Mesenchymal stem cell (in vitro differentiated cells and primary cell): ENCODE measurements around the gene ZFP91.
"Not testable (repeated sequence)": the region's sequence is repeated elsewhere in the genome, so short reads cannot be mapped to it uniquely, and the experiment has no call there.

Experiments used
- DNase-seq: peaks from one replicate; pipeline ENCODE4 v3.0.0-alpha.2; 2013
- H2AFZ ChIP-seq: one replicate; pipeline ENCODE4 v1.6.1; 2013; ENCODE audit warnings: low read depth, mild to moderate bottlenecking, control low read depth, inconsistent platforms, low read length, moderate library complexity
- H2AK5ac ChIP-seq: 2 replicates; pipeline ENCODE4 v1.6.1; 2013; ENCODE audit warnings: low read length, moderate library complexity, mild to moderate bottlenecking, inconsistent platforms; ENCODE audit not compliant: severe bottlenecking
- H2BK120ac ChIP-seq: one replicate; pipeline ENCODE4 v1.6.1; 2013; ENCODE audit warnings: low read depth, mild to moderate bottlenecking, inconsistent platforms, low read length, moderate library complexity
- H2BK12ac ChIP-seq, 2 experiments: one replicate each; pipeline ENCODE4 v1.6.1; 2013; ENCODE audit warnings: inconsistent platforms in 2 of 2, low read length in 2 of 2, mild to moderate bottlenecking in 2 of 2, moderate library complexity in 2 of 2, control low read depth in 1 of 2
- H2BK15ac ChIP-seq: one replicate; pipeline ENCODE4 v1.6.1; 2013; ENCODE audit warnings: mild to moderate bottlenecking, low read depth, inconsistent platforms; ENCODE audit not compliant: poor library complexity, severe bottlenecking
- H2BK5ac ChIP-seq: 2 replicates; pipeline ENCODE4 v1.6.1; 2013; ENCODE audit warnings: low read depth, mild to moderate bottlenecking, low read length, control low read depth, inconsistent platforms; ENCODE audit not compliant: poor library complexity, severe bottlenecking
- H3K14ac ChIP-seq, 2 experiments: one replicate each; pipeline ENCODE4 v1.6.1; 2013; ENCODE audit warnings: inconsistent platforms in 2 of 2, low read length in 2 of 2, control low read depth in 1 of 2, mild to moderate bottlenecking in 1 of 2, moderate library complexity in 1 of 2
- H3K18ac ChIP-seq, 2 experiments: one replicate each; pipeline ENCODE4 v1.6.1; 2013; ENCODE audit warnings: inconsistent platforms in 2 of 2, low read length in 2 of 2, control low read depth in 1 of 2, low read depth in 1 of 2, mild to moderate bottlenecking in 1 of 2
- H3K23ac ChIP-seq, 2 experiments: one replicate each; pipeline ENCODE4 v1.6.1; 2013; ENCODE audit warnings: inconsistent platforms in 2 of 2, low read length in 2 of 2, mild to moderate bottlenecking in 2 of 2, moderate library complexity in 2 of 2, control low read depth in 1 of 2
- H3K27ac ChIP-seq: 2 replicates; pipeline ENCODE4 v1.5.1; 2013; ENCODE audit warnings: mild to moderate bottlenecking, moderate library complexity, low read length, control low read depth, inconsistent platforms; ENCODE audit not compliant: poor library complexity, severe bottlenecking
- H3K27me3 ChIP-seq, 2 experiments: 2 replicates each; pipeline versions ENCODE4 v1.6.1 to v1.7.0; 2013; ENCODE audit warnings: low read length in 2 of 2, mild to moderate bottlenecking in 2 of 2, moderate library complexity in 2 of 2, control low read depth in 1 of 2, inconsistent platforms in 1 of 2; ENCODE audit not compliant: control insufficient read depth in 1 of 2, insufficient read depth in 1 of 2
- H3K36me3 ChIP-seq, 2 experiments: 2 replicates each; pipeline versions ENCODE4 v1.6.1 to v1.7.0; 2013; ENCODE audit warnings: low read length in 2 of 2, control low read depth in 1 of 2, inconsistent platforms in 1 of 2, low read depth in 1 of 2, mild to moderate bottlenecking in 1 of 2; ENCODE audit not compliant: insufficient read depth in 2 of 2, control insufficient read depth in 1 of 2
- H3K4ac ChIP-seq, 2 experiments: one replicate each; pipeline ENCODE4 v1.6.1; 2013; ENCODE audit warnings: inconsistent platforms in 2 of 2, low read length in 2 of 2, mild to moderate bottlenecking in 2 of 2, moderate library complexity in 2 of 2, control low read depth in 1 of 2, low read depth in 1 of 2
- H3K4me1 ChIP-seq: 2 replicates; pipeline ENCODE4 v1.6.1; 2013; ENCODE audit warnings: low read depth, low read length, control low read depth; ENCODE audit not compliant: control insufficient read depth, insufficient read depth
- H3K4me2 ChIP-seq: 2 replicates; pipeline ENCODE4 v1.6.1; 2013; ENCODE audit warnings: low read length, mild to moderate bottlenecking, inconsistent platforms; ENCODE audit not compliant: poor library complexity, severe bottlenecking
- H3K4me3 ChIP-seq, 2 experiments: 2 replicates each; pipeline versions ENCODE4 v1.5.1 to v1.7.0; 2013; ENCODE audit warnings: low read length in 2 of 2, mild to moderate bottlenecking in 2 of 2, control low read depth in 1 of 2, low read depth in 1 of 2; ENCODE audit not compliant: insufficient read depth in 1 of 2
- H3K79me1 ChIP-seq: replicated peaks from 2 replicates; pipeline ENCODE4 v1.6.1; 2013; ENCODE audit warnings: mild to moderate bottlenecking, control low read depth, low read length, inconsistent platforms; ENCODE audit not compliant: poor library complexity, severe bottlenecking
- H3K9ac ChIP-seq: 2 replicates; pipeline ENCODE4 v1.7.0; 2013; ENCODE audit warnings: mild to moderate bottlenecking, low read length, moderate library complexity
- H3K9me3 ChIP-seq: 2 replicates; pipeline ENCODE4 v1.7.0; 2013; ENCODE audit warnings: mild to moderate bottlenecking, low read length; ENCODE audit not compliant: control insufficient read depth
- H4K8ac ChIP-seq: one replicate; pipeline ENCODE4 v1.6.1; 2013; ENCODE audit warnings: inconsistent platforms, mild to moderate bottlenecking, low read length, moderate library complexity
- H4K91ac ChIP-seq: one replicate; pipeline ENCODE4 v1.6.1; 2013; ENCODE audit warnings: mild to moderate bottlenecking, low read length, inconsistent platforms
- WGBS: methylation state at CpG from one replicate; pipeline ENCODE4 v1.1.7; 2013; ENCODE audit warnings: mixed read lengths; 5-methylcytosine and 5-hydroxymethylcytosine counted together

Gene ZFP91

GRCh38 chr11:58564231-58564630, 14.6 kb upstream of the ZFP91 start:
- Histone ChIP-seq H3K4me1 (peaks cover 2% of the 10 kb centered on the region), H3K9me3 (no peaks in the 10 kb centered on the region), H3K18ac (no peak overlapping the region), H2AK5ac (no peak overlapping the region), H2BK120ac (no peak overlapping the region), H2AFZ (no peak overlapping the region), H3K4ac (no peak overlapping the region), H3K27me3 (no peaks in the 10 kb centered on the region), H3K14ac (no peak overlapping the region), H2BK5ac (no peak overlapping the region), H3K9ac (peak overlapping the region; percentile 15), H4K8ac (no peak overlapping the region), H3K23ac (no peak overlapping the region), H3K79me1 (peaks cover 5% of the 10 kb centered on the region), H2BK15ac (no peak overlapping the region), H3K4me2 (no peak overlapping the region), H3K4me3 (no peak overlapping the region), H2BK12ac (no peak overlapping the region), H3K27ac (no peak overlapping the region), H3K36me3 (peaks cover under 1 to 74% of the 10 kb centered on the region in 2 experiments), H4K91ac (no peak overlapping the region)
- no peak for DNase-seq

GRCh38 chr11:58567889-58568512, 10.9 kb upstream of the ZFP91 start:
- Histone ChIP-seq H4K8ac (no peak overlapping the region), H2BK5ac (no peak overlapping the region), H3K4ac (no peak overlapping the region), H2AK5ac (no peak overlapping the region), H4K91ac (no peak overlapping the region), H3K14ac (no peak overlapping the region), H2AFZ (no peak overlapping the region), H3K23ac (no peak overlapping the region), H3K18ac (no peak overlapping the region), H3K27ac (no peak overlapping the region), H2BK15ac (no peak overlapping the region), H2BK12ac (no peak overlapping the region), H3K36me3 (peaks cover 8 to 62% of the 10 kb centered on the region in 2 experiments), H3K9me3 (peaks cover 8% of the 10 kb centered on the region), H3K79me1 (peaks cover 11% of the 10 kb centered on the region), H3K4me3 (no peak overlapping the region), H3K9ac (peak overlapping the region; percentile 45), H3K27me3 (no peaks in the 10 kb centered on the region), H3K4me2 (no peak overlapping the region), H2BK120ac (no peak overlapping the region), H3K4me1 (peaks cover 2% of the 10 kb centered on the region)
- WGBS: 53% methylated on average over 4 of the region's 4 CpGs
- DNase-seq: peak; percentile 77

DNA sequence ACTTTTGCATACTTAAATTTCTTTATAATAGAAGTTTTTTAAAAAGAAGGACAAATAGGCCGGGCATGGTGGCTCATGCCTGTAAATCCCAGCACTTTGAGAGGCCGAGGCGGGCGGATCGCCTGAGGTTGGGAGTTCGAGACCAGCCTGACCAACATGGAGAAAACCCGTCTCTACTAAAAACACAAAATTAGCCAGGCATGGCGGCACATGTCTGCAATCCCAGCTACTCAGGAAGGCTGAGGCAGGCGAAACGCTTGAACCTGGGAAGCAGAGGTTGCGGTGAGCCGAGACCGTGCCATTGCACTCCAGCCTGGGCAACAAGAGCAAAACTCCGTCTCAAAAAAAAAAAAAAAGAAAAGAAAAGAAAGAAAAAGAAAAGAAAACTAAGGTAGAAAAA, 6.0 kb upstream of the ZFP91 start:
- not testable (repeated sequence) for H3K9me3 ChIP-seq, H2BK5ac ChIP-seq, H3K27ac ChIP-seq, H3K27me3 ChIP-seq, H3K18ac ChIP-seq, H3K14ac ChIP-seq, H4K91ac ChIP-seq, H3K4ac ChIP-seq, H2AFZ ChIP-seq, H4K8ac ChIP-seq, H3K79me1 ChIP-seq, H3K4me2 ChIP-seq, DNase-seq, H2BK120ac ChIP-seq, H3K4me1 ChIP-seq, H2BK12ac ChIP-seq, H3K23ac ChIP-seq, H2AK5ac ChIP-seq, H2BK15ac ChIP-seq
- Histone ChIP-seq H3K4me3 (peak overlapping the region in 1 of 2 experiments; percentile 66), H3K36me3 (peaks cover 8 to 26% of the 10 kb centered on the region in 2 experiments), H3K9ac (peak overlapping the region; percentile 99)
- WGBS: 100% methylated on average over 11 of the region's 14 CpGs

DNA sequence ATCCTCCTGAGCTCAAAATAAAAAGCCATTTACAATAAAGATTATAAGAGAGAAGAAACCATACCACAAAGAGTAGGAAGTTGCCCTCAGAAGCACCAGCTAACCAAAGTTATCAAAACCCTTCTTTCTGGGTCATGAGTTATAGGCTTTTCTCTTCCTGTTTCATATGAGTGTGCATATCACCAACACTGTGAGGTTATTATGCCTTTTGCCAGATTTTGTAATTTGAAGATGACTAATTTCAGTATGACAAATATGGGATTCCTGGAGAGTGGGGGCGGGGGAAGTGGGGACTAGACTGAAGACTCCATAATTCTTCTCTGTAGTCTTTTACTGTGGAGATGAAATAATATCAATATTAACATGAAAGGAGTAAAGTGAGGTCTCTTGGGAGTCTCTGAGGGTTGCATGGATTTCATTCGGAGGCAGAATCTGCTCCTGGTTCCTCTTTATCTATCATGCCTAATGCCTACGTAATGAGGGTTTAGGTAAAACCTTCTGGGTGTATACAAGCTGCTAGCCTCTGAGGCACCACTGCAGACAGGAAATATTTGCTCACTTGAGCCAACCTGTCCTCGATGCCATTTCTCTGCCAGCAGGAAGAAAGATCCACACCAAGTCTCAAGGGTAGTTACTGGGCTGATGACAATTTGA, 5.3 kb upstream of the ZFP91 start:
- 62% methylated on average over 4 of the region's 4 CpGs for WGBS

More for the DNA sequence above, 5.3 kb upstream of the ZFP91 start:
- H3K9ac ChIP-seq: peak overlapping the region; percentile 99
- peak overlapping the region in 1 of 2 experiments; percentile 29 for H2BK12ac ChIP-seq
- no peak overlapping the region for H3K14ac ChIP-seq
- no peak overlapping the region for H2BK120ac ChIP-seq
- no peak overlapping the region for H3K18ac ChIP-seq
- no peak overlapping the region for H3K4ac ChIP-seq
- H4K8ac ChIP-seq: no peak overlapping the region
- no peak overlapping the region for H2AFZ ChIP-seq
- peak overlapping the region; percentile 28 for H3K27ac ChIP-seq
- H3K23ac ChIP-seq: no peak overlapping the region
- no peaks in the 10 kb centered on the region for H3K27me3 ChIP-seq
- no peak overlapping the region for H2BK15ac ChIP-seq
- peaks cover 8 to 24% of the 10 kb centered on the region in 2 experiments for H3K36me3 ChIP-seq
- peaks cover 7% of the 10 kb centered on the region for H3K4me1 ChIP-seq
- peaks cover 10% of the 10 kb centered on the region for H3K79me1 ChIP-seq
- peak; percentile 76 for DNase-seq
- H4K91ac ChIP-seq: no peak overlapping the region
- peaks cover 8% of the 10 kb centered on the region for H3K9me3 ChIP-seq
- H3K4me2 ChIP-seq: no peak overlapping the region
- H2BK5ac ChIP-seq: no peak overlapping the region
- peak overlapping the region in 1 of 2 experiments; percentile 85 for H3K4me3 ChIP-seq
- H2AK5ac ChIP-seq: no peak overlapping the region
